ENCODE results near the gene CADM4. TPM values are rescaled to one million over a fixed set of nuclear protein-coding genes. Genes with fewer than 3 reads are reported as not detected.

The CADM4 gene
- total and polyA plus RNA-seq, 9 of the 15 experiments (the other 6 are each of a cell fraction or from before 2014, with no cell fraction given): 0.03 to 4.6 (median 1.3) TPM

- TF ChIP-seq CTCF (IDR thresholded peaks at IDR 0.05 in 2 of 3, conservative IDR thresholded peaks at IDR 0.05 in 1 of 3; ENCODE audit: insufficient read depth in 2 of 3, low read depth in 1 of 3, low read length in 3 of 3) (no peak), ZBTB40 (IDR thresholded peaks at IDR 0.05) (no peak), ZBTB40 (CRISPR knock-in tag; IDR thresholded peaks at IDR 0.05) (no peak), NFIX (CRISPR knock-in tag; IDR thresholded peaks at IDR 0.05; ENCODE audit: low read depth) (no peak), SFPQ (IDR thresholded peaks at IDR 0.05; ENCODE audit: low read depth, low read length) (no peak), MLX (CRISPR knock-in tag; conservative IDR thresholded peaks at IDR 0.05) (no peak), KDM1A (IDR thresholded peaks at IDR 0.05) (peak; percentile 34 to 47; a peak in 3 of 4 replicates), ZEB2 (IDR thresholded peaks at IDR 0.05) (peak; percentile 76; the same call in 1 of the 2 replicates), MXD1 (CRISPR knock-in tag; IDR thresholded peaks at IDR 0.05; ENCODE audit: borderline replicate concordance, poor library complexity, severe bottlenecking) (no peak), DPF2 (IDR thresholded peaks at IDR 0.05) (peak; percentile 78), NCOA6 (IDR thresholded peaks at IDR 0.05) (no peak)
Measured at GRCh38 chr19:43620061-43621001, 19.3 kb downstream of the CADM4 start (continued).
